Sigmoid colon (tissue), 4 donors: ENCODE results near the gene HRG.

Source experiments
- EP300 ChIP-seq, 4 donors: sonication (generic); formaldehyde crosslinking; IDR thresholded peaks; one replicate each; pipeline ENCODE4 v1.6.1; 2017; ENCODE audit warnings: antibody characterized with exemption in 4 of 4
- POLR2A ChIP-seq, 2 donors: fragments of 450-650 bp; IDR thresholded peaks; one replicate each; pipeline ENCODE4 v1.6.1; 2016; ENCODE audit warnings: antibody characterized with exemption in 2 of 2, mild to moderate bottlenecking in 2 of 2, moderate library complexity in 2 of 2
- TF ChIP-seq, protein P1 (sequence below), 4 experiments: fragments of 450-650 bp in 3 of 4; fragments of 200-600 bp in 1 of 4; IDR thresholded peaks; one replicate each; pipeline ENCODE4 v1.5.1; 2016 to 2019; ENCODE audit warnings: antibody characterized with exemption in 4 of 4, mild to moderate bottlenecking in 3 of 4, moderate library complexity in 2 of 4

DNA sequence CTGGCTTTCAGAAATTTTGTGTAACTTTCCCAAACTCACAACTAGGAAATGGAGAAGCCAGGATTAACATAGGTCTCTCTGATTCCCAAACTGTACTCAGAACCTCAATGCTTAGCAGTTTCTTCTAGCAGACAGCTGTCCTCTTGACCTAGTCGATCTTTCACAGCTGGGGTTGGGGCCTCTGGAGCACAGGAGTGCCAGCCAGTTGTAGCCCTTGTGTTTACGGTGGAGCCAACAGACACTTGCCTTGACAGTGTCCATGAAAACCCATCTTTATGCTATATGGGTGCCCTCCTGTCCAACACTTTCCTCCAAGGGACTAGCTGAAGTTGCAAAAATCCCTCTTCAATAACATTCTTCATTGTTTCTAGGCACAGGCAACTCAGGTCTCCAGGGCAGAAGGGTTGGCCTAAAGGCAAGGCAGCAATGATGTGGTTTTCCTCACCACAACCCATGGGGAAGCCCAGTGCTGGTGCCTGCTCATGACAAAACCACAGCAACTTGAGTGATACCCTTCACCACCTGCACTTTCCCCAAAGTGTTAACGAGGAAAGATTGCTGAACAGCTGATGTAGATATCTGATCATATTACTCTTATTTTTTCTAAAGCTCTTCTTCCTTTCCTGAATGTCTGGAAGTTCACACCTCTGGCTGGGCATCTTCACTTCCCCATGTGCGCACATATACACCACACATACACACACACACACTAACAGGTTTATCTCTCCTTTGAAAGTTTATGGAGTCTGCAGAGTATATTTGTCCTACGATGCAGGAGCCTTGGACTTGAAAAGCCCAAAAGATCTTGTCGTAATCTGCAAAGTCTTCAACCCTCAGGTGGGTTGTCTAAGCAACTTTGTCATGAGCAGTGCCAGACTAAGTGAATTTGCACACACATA, 40.3 kb downstream of the HRG start:
- TF ChIP-seq, protein P1, sequence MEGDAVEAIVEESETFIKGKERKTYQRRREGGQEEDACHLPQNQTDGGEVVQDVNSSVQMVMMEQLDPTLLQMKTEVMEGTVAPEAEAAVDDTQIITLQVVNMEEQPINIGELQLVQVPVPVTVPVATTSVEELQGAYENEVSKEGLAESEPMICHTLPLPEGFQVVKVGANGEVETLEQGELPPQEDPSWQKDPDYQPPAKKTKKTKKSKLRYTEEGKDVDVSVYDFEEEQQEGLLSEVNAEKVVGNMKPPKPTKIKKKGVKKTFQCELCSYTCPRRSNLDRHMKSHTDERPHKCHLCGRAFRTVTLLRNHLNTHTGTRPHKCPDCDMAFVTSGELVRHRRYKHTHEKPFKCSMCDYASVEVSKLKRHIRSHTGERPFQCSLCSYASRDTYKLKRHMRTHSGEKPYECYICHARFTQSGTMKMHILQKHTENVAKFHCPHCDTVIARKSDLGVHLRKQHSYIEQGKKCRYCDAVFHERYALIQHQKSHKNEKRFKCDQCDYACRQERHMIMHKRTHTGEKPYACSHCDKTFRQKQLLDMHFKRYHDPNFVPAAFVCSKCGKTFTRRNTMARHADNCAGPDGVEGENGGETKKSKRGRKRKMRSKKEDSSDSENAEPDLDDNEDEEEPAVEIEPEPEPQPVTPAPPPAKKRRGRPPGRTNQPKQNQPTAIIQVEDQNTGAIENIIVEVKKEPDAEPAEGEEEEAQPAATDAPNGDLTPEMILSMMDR (IDR thresholded peaks at IDR 0.05), result no peak
- TF ChIP-seq EP300 (IDR thresholded peaks at IDR 0.05) (no peak), POLR2A (IDR thresholded peaks at IDR 0.05) (no peak)
